LNCaP clone FGC (cell line): ENCODE data around the gene DPH5.

Experiments used
- DNase-seq: peaks from one replicate; pipeline ENCODE4 v3.0.0-alpha.2; 2011; ENCODE audit warnings: low read depth
- H3K4me3 ChIP-seq: 2 replicates; pipeline ENCODE4 v1.5.1; 2011; ENCODE audit warnings: mild to moderate bottlenecking, low read depth, low read length, control low read depth
- CTCF ChIP-seq: IDR thresholded peaks from 2 replicates; pipeline ENCODE4 v1.5.1; 2012; ENCODE audit warnings: mild to moderate bottlenecking; ENCODE audit not compliant: control insufficient read depth, insufficient read depth; ENCODE audit errors: extremely low read depth

DPH5 gene

GRCh38 chr1:101005183-101005582 is 20.4 kb downstream of the DPH5 start:
- TF ChIP-seq CTCF: no peak
- no peak for DNase-seq
- no peak overlapping the region for H3K4me3 ChIP-seq

GRCh38 chr1:101004670-101005069 is 20.9 kb downstream of the DPH5 start:
- H3K4me3 ChIP-seq: no peak overlapping the region
- no peak for DNase-seq
- no peak for TF ChIP-seq CTCF

GRCh38 chr1:101004061-101004460 is 21.5 kb downstream of the DPH5 start:
- DNase-seq: no peak
- H3K4me3 ChIP-seq: no peak overlapping the region
- TF ChIP-seq CTCF: no peak

GRCh38 chr1:101003012-101003650 is 22.5 kb downstream of the DPH5 start:
- TF ChIP-seq CTCF: no peak
- no peak for DNase-seq
- no peak overlapping the region for H3K4me3 ChIP-seq

GRCh38 chr1:101002551-101002950 is 23.0 kb downstream of the DPH5 start:
- no peak overlapping the region for H3K4me3 ChIP-seq
- TF ChIP-seq CTCF: no peak
- DNase-seq: no peak

GRCh38 chr1:101000131-101000873 is 25.3 kb downstream of the DPH5 start:
- TF ChIP-seq CTCF: no peak
- no peak overlapping the region for H3K4me3 ChIP-seq
- DNase-seq: no peak
